Left ventricle myocardium inferior (tissue), 1 donor: ENCODE measurements around the gene PHB1. TPM values are rescaled to one million over a fixed set of nuclear protein-coding genes. Genes with fewer than 3 reads are reported as not detected.

Experiments used
- DNase-seq: peaks from one replicate; pipeline ENCODE4 v3.0.0-alpha.2; 2020
- H3K27ac ChIP-seq: fragments of 200-600 bp; replicated peaks from 2 replicates; pipeline ENCODE4 v1.8.0; 2021
- H3K27me3 ChIP-seq: fragments of 200-600 bp; 2 replicates; pipeline ENCODE4 v1.8.0; 2021; ENCODE audit warnings: low read depth
- H3K36me3 ChIP-seq: fragments of 200-600 bp; 2 replicates; pipeline ENCODE4 v1.8.0; 2021
- H3K4me1 ChIP-seq: fragments of 200-600 bp; 2 replicates; pipeline ENCODE4 v1.8.0; 2021
- H3K4me3 ChIP-seq: fragments of 200-600 bp; 2 replicates; pipeline ENCODE4 v1.8.0; 2021; ENCODE audit warnings: mild to moderate bottlenecking, moderate library complexity
- H3K9me3 ChIP-seq: fragments of 200-600 bp; replicated peaks from 2 replicates; pipeline ENCODE4 v1.8.0; 2021
- CTCF ChIP-seq: fragments of 200-600 bp; IDR thresholded peaks from 2 replicates; pipeline ENCODE4 v1.8.0; 2021; ENCODE audit warnings: antibody characterized with exemption, mild to moderate bottlenecking, borderline replicate concordance
- intact Hi-C: fragments of 100-400 bp; cut with micrococcal nuclease; formaldehyde crosslinking; loops from one replicate; pipeline ENCODE4 v1.11.0; 2022
- total RNA-seq: library from RNA; stranded (reverse); fragmentation: NEBNext Ultra II Directional; extraction: Animal tissue kit (Norgen Biotek cat#: 25700); gene quantifications from one replicate; pipeline ENCODE4 v1.2.1, GENCODE V29; 2021
- donor health status: DM: no; HTN: yes; CAD: no; lungs with severe emphysema.

Gene PHB1
- total RNA-seq, 1 donor from 2014 or later = 217 TPM

DNA sequence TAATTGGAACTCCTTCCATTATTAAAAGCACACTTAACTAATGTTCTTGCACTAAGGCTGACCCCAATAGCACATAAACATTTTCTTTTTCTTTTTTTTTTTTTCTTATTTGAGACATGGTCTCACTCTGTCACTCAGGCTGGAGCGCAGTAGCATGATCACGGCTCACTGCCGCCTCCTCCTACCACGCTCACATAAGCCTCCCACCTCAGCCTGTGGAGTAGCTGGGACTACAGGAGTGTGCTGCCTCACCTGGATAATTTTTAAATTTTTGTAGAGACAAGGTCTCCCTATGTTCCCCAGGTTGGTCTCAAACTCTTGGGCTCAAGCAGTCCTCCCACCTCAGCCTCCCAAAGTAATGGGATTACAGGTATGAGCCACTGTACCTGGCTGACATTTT is 51.4 kb downstream of the PHB1 start:
- Histone ChIP-seq H3K36me3 (no peaks in the 10 kb centered on the region), H3K27ac (peak overlapping the region; percentile 96), H3K9me3 (no peaks in the 10 kb centered on the region), H3K27me3 (no peaks in the 10 kb centered on the region), H3K4me1 (peaks cover 39% of the 10 kb centered on the region), H3K4me3 (no peak overlapping the region)
- intact Hi-C loops = no loop called here
- no peak for DNase-seq
- TF ChIP-seq CTCF = no peak

DNA sequence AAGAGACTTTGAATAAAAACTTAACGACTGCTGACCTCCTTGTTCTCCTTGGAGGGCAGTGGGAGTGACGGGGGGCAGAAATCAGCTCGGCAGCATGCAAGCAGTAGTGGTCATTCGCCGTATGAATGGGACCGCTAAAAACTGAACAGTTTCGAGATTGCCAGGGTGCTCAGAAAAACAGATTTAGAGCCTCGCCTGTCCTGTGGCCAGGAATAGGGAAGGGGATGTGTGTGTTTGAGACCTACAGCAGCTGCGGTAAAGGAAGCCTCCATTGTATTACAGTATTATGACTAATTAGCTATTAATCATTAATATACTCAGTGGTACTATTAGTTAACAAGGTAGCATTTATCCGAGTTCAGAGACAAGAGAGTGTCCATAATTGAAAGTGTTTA is 52.0 kb downstream of the PHB1 start:
- no peak for TF ChIP-seq CTCF
- intact Hi-C loops = no loop called here
- peaks cover 44% of the 10 kb centered on the region for H3K4me1 ChIP-seq

GRCh38 chr17:49361902-49362722 is 52.6 kb downstream of the PHB1 start, which contains the start of gene ZNF652:
Gene ZNF652, minus strand, starts transcription at chr17:49362250. Its CDS starts 44,525 bp downstream, at chr17:49317725.
- H3K36me3 ChIP-seq = no peaks in the 10 kb centered on the region
- H3K4me1 ChIP-seq = peaks cover 49% of the 10 kb centered on the region
- DNase-seq = peak; percentile 93
- H3K27ac ChIP-seq = peak within 1 kb of the TSS; percentile 96
- H3K9me3 ChIP-seq = no peaks in the 10 kb centered on the region
- intact Hi-C loops = no loop called here
- no peaks in the 10 kb centered on the region for H3K27me3 ChIP-seq
- no peak for TF ChIP-seq CTCF
- peak within 1 kb of the TSS; percentile 96 for H3K4me3 ChIP-seq

More for the DNA sequence above, 52.0 kb downstream of the PHB1 start:
- peak overlapping the region; percentile 96 for H3K27ac ChIP-seq
- no peaks in the 10 kb centered on the region for H3K27me3 ChIP-seq
- no peak for DNase-seq
- H3K36me3 ChIP-seq = no peaks in the 10 kb centered on the region
- H3K9me3 ChIP-seq = no peaks in the 10 kb centered on the region
- H3K4me3 ChIP-seq = peak overlapping the region; percentile 96

- Histone ChIP-seq H3K27me3 (no peaks in the 10 kb centered on the region), H3K36me3 (no peaks in the 10 kb centered on the region), H3K9me3 (no peaks in the 10 kb centered on the region), H3K27ac (peak overlapping the region; percentile 96), H3K4me3 (peak overlapping the region; percentile 96), H3K4me1 (peaks cover 49% of the 10 kb centered on the region)
- intact Hi-C loops = no loop called here
- TF ChIP-seq CTCF = no peak
- peak; percentile 34 for DNase-seq
These were observed 53.4 kb downstream of the PHB1 start for GRCh38 chr17:49361129-49361901.

GRCh38 chr17:49360796-49361128 is 53.9 kb downstream of the PHB1 start:
- H3K36me3 ChIP-seq = no peaks in the 10 kb centered on the region
- H3K4me1 ChIP-seq = peaks cover 49% of the 10 kb centered on the region
- H3K9me3 ChIP-seq = no peaks in the 10 kb centered on the region
- no peak for TF ChIP-seq CTCF
- H3K4me3 ChIP-seq = peak overlapping the region; percentile 96
- intact Hi-C loops = no loop called here
- no peaks in the 10 kb centered on the region for H3K27me3 ChIP-seq
- no peak for DNase-seq
- peak overlapping the region; percentile 96 for H3K27ac ChIP-seq
